ENCODE measurements around the gene TMEM60. TPM values are rescaled to one million over a fixed set of nuclear protein-coding genes. Genes with fewer than 3 reads are reported as not detected.
A peak's percentile ranks its signal among the peaks of the same experiment; 100 is the strongest.

The TMEM60 gene
- total and polyA plus RNA-seq, 2 of the 13 experiments (the other 11 are each of a cell fraction or from before 2014, with no cell fraction given) = 25.6 to 27.7 TPM

GRCh38 chr7:77747178-77747577 is 51.1 kb downstream of the TMEM60 start (continued):
- TF ChIP-seq ZBTB26 (CRISPR knock-in tag; IDR thresholded peaks at IDR 0.05; ENCODE audit: borderline replicate concordance) (no peak), FOXA3 (CRISPR knock-in tag; IDR thresholded peaks at IDR 0.05) (peak; percentile 62), FOXM1 (CRISPR knock-in tag; IDR thresholded peaks at IDR 0.05) (no peak), PHB2 (IDR thresholded peaks at IDR 0.05; ENCODE audit: partially characterized antibody) (no peak)
- TF ChIP-seq, protein P1, sequence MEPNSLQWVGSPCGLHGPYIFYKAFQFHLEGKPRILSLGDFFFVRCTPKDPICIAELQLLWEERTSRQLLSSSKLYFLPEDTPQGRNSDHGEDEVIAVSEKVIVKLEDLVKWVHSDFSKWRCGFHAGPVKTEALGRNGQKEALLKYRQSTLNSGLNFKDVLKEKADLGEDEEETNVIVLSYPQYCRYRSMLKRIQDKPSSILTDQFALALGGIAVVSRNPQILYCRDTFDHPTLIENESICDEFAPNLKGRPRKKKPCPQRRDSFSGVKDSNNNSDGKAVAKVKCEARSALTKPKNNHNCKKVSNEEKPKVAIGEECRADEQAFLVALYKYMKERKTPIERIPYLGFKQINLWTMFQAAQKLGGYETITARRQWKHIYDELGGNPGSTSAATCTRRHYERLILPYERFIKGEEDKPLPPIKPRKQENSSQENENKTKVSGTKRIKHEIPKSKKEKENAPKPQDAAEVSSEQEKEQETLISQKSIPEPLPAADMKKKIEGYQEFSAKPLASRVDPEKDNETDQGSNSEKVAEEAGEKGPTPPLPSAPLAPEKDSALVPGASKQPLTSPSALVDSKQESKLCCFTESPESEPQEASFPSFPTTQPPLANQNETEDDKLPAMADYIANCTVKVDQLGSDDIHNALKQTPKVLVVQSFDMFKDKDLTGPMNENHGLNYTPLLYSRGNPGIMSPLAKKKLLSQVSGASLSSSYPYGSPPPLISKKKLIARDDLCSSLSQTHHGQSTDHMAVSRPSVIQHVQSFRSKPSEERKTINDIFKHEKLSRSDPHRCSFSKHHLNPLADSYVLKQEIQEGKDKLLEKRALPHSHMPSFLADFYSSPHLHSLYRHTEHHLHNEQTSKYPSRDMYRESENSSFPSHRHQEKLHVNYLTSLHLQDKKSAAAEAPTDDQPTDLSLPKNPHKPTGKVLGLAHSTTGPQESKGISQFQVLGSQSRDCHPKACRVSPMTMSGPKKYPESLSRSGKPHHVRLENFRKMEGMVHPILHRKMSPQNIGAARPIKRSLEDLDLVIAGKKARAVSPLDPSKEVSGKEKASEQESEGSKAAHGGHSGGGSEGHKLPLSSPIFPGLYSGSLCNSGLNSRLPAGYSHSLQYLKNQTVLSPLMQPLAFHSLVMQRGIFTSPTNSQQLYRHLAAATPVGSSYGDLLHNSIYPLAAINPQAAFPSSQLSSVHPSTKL (CRISPR knock-in tag; IDR thresholded peaks at IDR 0.05) = 0 out of 2 replicates have a peak, but pooled peaks have one; percentile 44

GRCh38 chr7:77746824-77747165 is 51.4 kb downstream of the TMEM60 start:
- ChIA-PET POLR2A (interaction anchor here (1.6 kb wide), 1 partner anchor 51 kb away, joined by 5 read pairs; the partner anchor contains the start of gene RSBN1L), CTCF (ENCODE audit: low intra/inter-chr PET ratio, low total read pairs) (no interaction called here)
- Histone ChIP-seq H3K27ac (ENCODE audit: extremely low read length, insufficient read depth, low read length) (peak overlapping the region; percentile 50), H3K9me3 (ENCODE audit: low read length) (no peaks in the 10 kb centered on the region), H3K4me3 (replicated peaks in 1 of 3; ENCODE audit: insufficient read depth in 1 of 3, low read depth in 2 of 3, low read length in 3 of 3) (no peak overlapping the region), H4K20me1 (ENCODE audit: insufficient read depth, low read length) (no peaks in the 10 kb centered on the region; the same call in 1 of the 2 replicates), H3K79me2 (ENCODE audit: insufficient read depth, low read length) (peaks cover 6% of the 10 kb centered on the region), H3K4me2 (ENCODE audit: low read depth, low read length) (peak overlapping the region; percentile 40; the same call in 1 of the 2 replicates), H3K36me3 (replicated peaks in 1 of 2; ENCODE audit: control insufficient read depth in 1 of 2, insufficient read depth in 2 of 2, low read length in 2 of 2) (peaks cover 8 to 10% of the 10 kb centered on the region in 2 experiments; a peak in 4 of 5 replicates), H3K9ac (ENCODE audit: insufficient read depth, low read depth, low read length) (no peak overlapping the region), H3K4me1 (ENCODE audit: insufficient read depth, low read length) (peaks cover 17% of the 10 kb centered on the region), H3K27me3 (ENCODE audit: control insufficient read depth in 1 of 2, insufficient read depth in 2 of 2, low read length in 2 of 2) (no peaks in the 10 kb centered on the region), H2AFZ (ENCODE audit: low read length) (no peak overlapping the region)
- intact Hi-C loops (cut with micrococcal nuclease; ENCODE audit: unreplicated experiment) (no loop called here), in situ Hi-C loops (cut with HindIII; ENCODE audit: extremely low pct_ligation_motif_present, low pct_unique_long_range_greater_than_20kb) (no loop called here)
- ATAC-seq (peak; percentile 61), FAIRE-seq (no peak), DNase-seq (ENCODE audit: low spot score) (no peak)
- WGBS (ENCODE audit: low lambda C conversion rate) = 88% methylated on average over 2 of the region's 2 CpGs
- TF ChIP-seq NCOR1 (IDR thresholded peaks at IDR 0.05; ENCODE audit: borderline replicate concordance, low read length) (0 out of 2 replicates have a peak, but pooled peaks have one; percentile 3), ZNF530 (CRISPR knock-in tag; IDR thresholded peaks at IDR 0.05; ENCODE audit: low read depth) (no peak), ZNF891 (CRISPR knock-in tag; IDR thresholded peaks at IDR 0.05) (no peak), IRX3 (CRISPR knock-in tag; IDR thresholded peaks at IDR 0.05; ENCODE audit: borderline replicate concordance, low read depth) (no peak), ASH2L (IDR thresholded peaks at IDR 0.05; ENCODE audit: insufficient read length, low read depth, low read length) (no peak)
- no TSS peak for BruUV-seq (replicated peaks)

All from HepG2 (cell line).